HCT116 (cell line): Measurements from ENCODE around the gene DOP1B. TPM values are rescaled to one million over a fixed set of nuclear protein-coding genes. Genes with fewer than 3 reads are reported as not detected.

ENCODE experiments used
- ATAC-seq: fragments of 200-7000 bp; cut with Tn5 transposase; 2 replicates; pipeline ENCODE4 v1.9.1; 2020; ENCODE audit warnings: mild to moderate bottlenecking, moderate library complexity
- BruUV-seq: library from RNA; stranded (reverse); fragments of 400-500 nt; replicated peaks from 2 replicates; lab custom pipeline; 2021; lab: Mats Ljungman, UMichigan
- CTCF ChIA-PET: fragments of 300-600 bp; sonication (Branson Sonifier 250); formaldehyde crosslinking; loops from one replicate; lab custom pipeline; 2021; ENCODE audit warnings: antibody characterized with exemption; lab: Charles Lee
- POLR2A ChIA-PET: fragments of 300-600, 350-600 bp; sonication (Branson Sonifier 250); formaldehyde crosslinking; loops from one replicate; lab custom pipeline; 2021; ENCODE audit warnings: antibody characterized with exemption; lab: Charles Lee
- RAD21 ChIA-PET, 2 experiments: fragments of 300-600 bp; sonication (Branson Sonifier 250); formaldehyde crosslinking; loops; one replicate each; lab custom pipeline; 2023; ENCODE audit warnings: low total read pairs in 2 of 2; ENCODE audit not compliant: uncharacterized antibody in 2 of 2, unreplicated experiment in 2 of 2, low non-redundant PET in 1 of 2; lab: Charles Lee
- DNase-seq: peaks from one replicate; pipeline ENCODE4 v3.0.0-alpha.2; 2010; ENCODE audit warnings: low read depth, low spot score
- H2AFZ ChIP-seq: fragments of 200-600 bp; shearing (Covaris generic), sonication (generic); 2 replicates; pipeline ENCODE4 v1.6.1; 2017; ENCODE audit warnings: low read depth, mixed run types, mixed read lengths, antibody characterized with exemption, low read length; ENCODE audit not compliant: poor library complexity, severe bottlenecking
- H3K27ac ChIP-seq: 2 replicates; pipeline ENCODE4 v1.5.1; 2012; ENCODE audit warnings: low read depth, low read length
- H3K27me3 ChIP-seq: fragments of 200-600 bp; sonication (generic); 2 replicates; pipeline ENCODE4 v1.6.1; 2016; ENCODE audit warnings: mixed run types, low read length, mixed read lengths; ENCODE audit not compliant: insufficient read depth
- H3K36me3 ChIP-seq, 2 experiments: fragments of 200-500 bp in 1 of 2; fragments of 200-600 bp in 1 of 2; sonication (Bioruptor generic) in 1 of 2; sonication (generic) in 1 of 2; 2 replicates each; pipeline versions ENCODE4 v1.5.1 to v1.6.1; 2014 to 2016; ENCODE audit warnings: low read length in 2 of 2, inconsistent platforms in 1 of 2, mixed read lengths in 1 of 2, mixed run types in 1 of 2; ENCODE audit not compliant: insufficient read depth in 2 of 2, control insufficient read depth in 1 of 2
- H3K4me1 ChIP-seq, 2 experiments: fragments of 200-600 bp in 1 of 2; sonication (generic) in 1 of 2; 2 replicates each; pipeline versions ENCODE4 v1.5.1 to v1.6.1; 2012 to 2017; ENCODE audit warnings: low read length in 2 of 2, inconsistent platforms in 1 of 2, mild to moderate bottlenecking in 1 of 2, mixed read lengths in 1 of 2, mixed run types in 1 of 2, moderate library complexity in 1 of 2; ENCODE audit not compliant: insufficient read depth in 2 of 2, control insufficient read depth in 1 of 2
- H3K4me2 ChIP-seq: fragments of 200-600 bp; sonication (generic); 2 replicates; pipeline ENCODE4 v1.6.1; 2017; ENCODE audit warnings: mixed run types, low read length, mixed read lengths
- H3K4me3 ChIP-seq, 2 experiments: fragments of 200-600 bp in 1 of 2; sonication (generic) in 1 of 2; replicated peaks in 1 of 2; 2 replicates each; pipeline ENCODE4 v1.5.1; 2011 to 2016; ENCODE audit warnings: low read length in 2 of 2, control low read depth in 1 of 2, low read depth in 1 of 2, mild to moderate bottlenecking in 1 of 2, mixed read lengths in 1 of 2, mixed run types in 1 of 2
- H3K79me2 ChIP-seq: fragments of 200-600 bp; sonication (generic); 2 replicates; pipeline ENCODE4 v1.6.1; 2017; ENCODE audit warnings: mild to moderate bottlenecking, mixed run types, low read length, moderate library complexity, mixed read lengths; ENCODE audit not compliant: insufficient read depth
- H3K9ac ChIP-seq: fragments of 200-600 bp; sonication (generic); 2 replicates; pipeline ENCODE4 v1.6.1; 2016; ENCODE audit warnings: low read length, mixed read lengths
- H3K9me2 ChIP-seq: fragments of 200-600 bp; sonication (generic), shearing (Covaris generic); 2 replicates; pipeline ENCODE4 v1.6.1; 2017; ENCODE audit warnings: mixed run types, mild to moderate bottlenecking, moderate library complexity; ENCODE audit not compliant: insufficient read depth
- H3K9me3 ChIP-seq, 2 experiments: fragments of 200-500 bp in 1 of 2; fragments of 200-600 bp in 1 of 2; sonication (Bioruptor generic) in 1 of 2; sonication (generic) in 1 of 2; 2 replicates each; pipeline ENCODE4 v1.6.1; 2014 to 2017; ENCODE audit warnings: low read length in 2 of 2, mixed read lengths in 2 of 2, inconsistent platforms in 1 of 2, low read depth in 1 of 2, mild to moderate bottlenecking in 1 of 2, mixed run types in 1 of 2, moderate library complexity in 1 of 2; ENCODE audit not compliant: control insufficient read depth in 1 of 2, insufficient read depth in 1 of 2
- H4K20me1 ChIP-seq: fragments of 200-600 bp; sonication (generic), shearing (Covaris generic); 2 replicates; pipeline ENCODE4 v1.6.1; 2017; ENCODE audit warnings: mixed run types, mild to moderate bottlenecking, moderate library complexity; ENCODE audit not compliant: insufficient read depth
- CBX3 ChIP-seq: IDR thresholded peaks from 2 replicates; pipeline ENCODE4 v1.6.1; 2012; ENCODE audit warnings: low read depth
- CEBPB ChIP-seq: IDR thresholded peaks from 2 replicates; pipeline ENCODE4 v1.6.1; 2012; ENCODE audit warnings: low read depth
- EGR1 ChIP-seq: IDR thresholded peaks from 2 replicates; pipeline ENCODE4 v1.6.1; 2012; ENCODE audit warnings: low read depth
- POLR2AphosphoS5 ChIP-seq: IDR thresholded peaks from 2 replicates; pipeline ENCODE4 v1.6.1; 2011; ENCODE audit warnings: mild to moderate bottlenecking, low read depth, low read length, moderate library complexity
- SP1 ChIP-seq: IDR thresholded peaks from 2 replicates; pipeline ENCODE4 v1.6.1; 2012; ENCODE audit warnings: low read depth
- SRF ChIP-seq: IDR thresholded peaks from 2 replicates; pipeline ENCODE4 v1.6.1; 2012; ENCODE audit warnings: low read depth
- TCF7L2 ChIP-seq: IDR thresholded peaks from 2 replicates; pipeline ENCODE4 v1.7.0; 2011; ENCODE audit warnings: borderline replicate concordance, inconsistent platforms; ENCODE audit not compliant: insufficient read depth, insufficient read length; ENCODE audit errors: extremely low read depth
- YY1 ChIP-seq: IDR thresholded peaks from 2 replicates; pipeline ENCODE4 v1.6.1; 2011; ENCODE audit warnings: low read length, low read depth, moderate library complexity, mild to moderate bottlenecking; ENCODE audit not compliant: insufficient replicate concordance; ENCODE audit errors: extremely low read depth
- ZFX ChIP-seq: fragments of 450-650 bp; IDR thresholded peaks from 2 replicates; pipeline ENCODE4 v1.6.1; 2017
- intact Hi-C: fragments of 100-400 bp; cut with micrococcal nuclease; formaldehyde crosslinking; loops from 2 replicates; pipeline ENCODE4 v1.10.0; 2022
- total RNA-seq: library from RNA; stranded (reverse); gene quantifications from one replicate; pipeline ENCODE4 v1.2.1, GENCODE V29; 2021; ENCODE audit not compliant: unreplicated experiment
- TF ChIP-seq, protein P1 (sequence below), 3 experiments: fragments of 200-600 bp in 1 of 3; sonication (generic) in 1 of 3; IDR thresholded peaks in 2 of 3; conservative IDR thresholded peaks in 1 of 3; 2 replicates each; pipeline ENCODE4 v1.5.1; 2012 to 2017; ENCODE audit warnings: low read depth in 2 of 3, low read length in 2 of 3, antibody characterized with exemption in 1 of 3, borderline replicate concordance in 1 of 3, control low read depth in 1 of 3, mild to moderate bottlenecking in 1 of 3, mixed read lengths in 1 of 3, mixed run types in 1 of 3, moderate library complexity in 1 of 3; ENCODE audit not compliant: insufficient read depth in 1 of 3
- TF ChIP-seq, protein P2 (sequence below): IDR thresholded peaks from 2 replicates; pipeline ENCODE4 v1.6.1; 2012; ENCODE audit warnings: low read depth

Gene DOP1B
- total RNA-seq, 1 experiment from 2014 or later = 15.4 TPM

- POLR2A ChIA-PET = no interaction called here
- CTCF ChIA-PET = no interaction called here
These were observed 27.9 kb downstream of the DOP1B start for GRCh38 chr21:36184545-36184944.

GRCh38 chr21:36185523-36185922 lies 28.9 kb downstream of the DOP1B start:
- no peak for DNase-seq
- H3K27ac ChIP-seq = no peak overlapping the region
- no peak overlapping the region for H3K4me3 ChIP-seq
- no peaks in the 10 kb centered on the region for H3K27me3 ChIP-seq
- no TSS peak for BruUV-seq
- H3K4me2 ChIP-seq = no peak overlapping the region
- no peaks in the 10 kb centered on the region for H3K9me3 ChIP-seq
- ChIA-PET CTCF (no interaction called here), RAD21 (no interaction called here), POLR2A (no interaction called here)
- no peaks in the 10 kb centered on the region for H3K9me2 ChIP-seq
- intact Hi-C loops = no loop called here
- H4K20me1 ChIP-seq = no peaks in the 10 kb centered on the region
- H3K9ac ChIP-seq = no peak overlapping the region
- no peak for ATAC-seq
- H3K4me1 ChIP-seq = peaks cover 11 to 16% of the 10 kb centered on the region in 2 experiments; a peak in 2 of 4 replicates
- H3K36me3 ChIP-seq = no peaks in the 10 kb centered on the region
- no peak overlapping the region for H2AFZ ChIP-seq
- TF ChIP-seq YY1 (no peak), SRF (no peak), CBX3 (no peak), SP1 (no peak), POLR2AphosphoS5 (no peak), CEBPB (no peak), ZFX (no peak), EGR1 (no peak), TCF7L2 (no peak)
- TF ChIP-seq, protein P1, sequence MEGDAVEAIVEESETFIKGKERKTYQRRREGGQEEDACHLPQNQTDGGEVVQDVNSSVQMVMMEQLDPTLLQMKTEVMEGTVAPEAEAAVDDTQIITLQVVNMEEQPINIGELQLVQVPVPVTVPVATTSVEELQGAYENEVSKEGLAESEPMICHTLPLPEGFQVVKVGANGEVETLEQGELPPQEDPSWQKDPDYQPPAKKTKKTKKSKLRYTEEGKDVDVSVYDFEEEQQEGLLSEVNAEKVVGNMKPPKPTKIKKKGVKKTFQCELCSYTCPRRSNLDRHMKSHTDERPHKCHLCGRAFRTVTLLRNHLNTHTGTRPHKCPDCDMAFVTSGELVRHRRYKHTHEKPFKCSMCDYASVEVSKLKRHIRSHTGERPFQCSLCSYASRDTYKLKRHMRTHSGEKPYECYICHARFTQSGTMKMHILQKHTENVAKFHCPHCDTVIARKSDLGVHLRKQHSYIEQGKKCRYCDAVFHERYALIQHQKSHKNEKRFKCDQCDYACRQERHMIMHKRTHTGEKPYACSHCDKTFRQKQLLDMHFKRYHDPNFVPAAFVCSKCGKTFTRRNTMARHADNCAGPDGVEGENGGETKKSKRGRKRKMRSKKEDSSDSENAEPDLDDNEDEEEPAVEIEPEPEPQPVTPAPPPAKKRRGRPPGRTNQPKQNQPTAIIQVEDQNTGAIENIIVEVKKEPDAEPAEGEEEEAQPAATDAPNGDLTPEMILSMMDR (IDR thresholded peaks at IDR 0.05 in 2 of 3, conservative IDR thresholded peaks at IDR 0.05 in 1 of 3; ENCODE audit: borderline replicate concordance in 1 of 3, insufficient read depth in 1 of 3, low read depth in 2 of 3, low read length in 2 of 3) = no peak
- no peaks in the 10 kb centered on the region for H3K79me2 ChIP-seq

More at GRCh38 chr21:36184545-36184944, 27.9 kb downstream of the DOP1B start:
- Histone ChIP-seq H3K27ac (no peak overlapping the region), H3K36me3 (no peaks in the 10 kb centered on the region), H4K20me1 (no peaks in the 10 kb centered on the region), H3K4me3 (no peak overlapping the region), H3K4me1 (peaks cover 11 to 16% of the 10 kb centered on the region in 2 experiments; a peak in 2 of 4 replicates), H3K4me2 (no peak overlapping the region), H3K9ac (no peak overlapping the region), H3K9me3 (no peaks in the 10 kb centered on the region), H2AFZ (no peak overlapping the region), H3K9me2 (no peaks in the 10 kb centered on the region), H3K27me3 (no peaks in the 10 kb centered on the region), H3K79me2 (no peaks in the 10 kb centered on the region)
- TF ChIP-seq, protein P2, sequence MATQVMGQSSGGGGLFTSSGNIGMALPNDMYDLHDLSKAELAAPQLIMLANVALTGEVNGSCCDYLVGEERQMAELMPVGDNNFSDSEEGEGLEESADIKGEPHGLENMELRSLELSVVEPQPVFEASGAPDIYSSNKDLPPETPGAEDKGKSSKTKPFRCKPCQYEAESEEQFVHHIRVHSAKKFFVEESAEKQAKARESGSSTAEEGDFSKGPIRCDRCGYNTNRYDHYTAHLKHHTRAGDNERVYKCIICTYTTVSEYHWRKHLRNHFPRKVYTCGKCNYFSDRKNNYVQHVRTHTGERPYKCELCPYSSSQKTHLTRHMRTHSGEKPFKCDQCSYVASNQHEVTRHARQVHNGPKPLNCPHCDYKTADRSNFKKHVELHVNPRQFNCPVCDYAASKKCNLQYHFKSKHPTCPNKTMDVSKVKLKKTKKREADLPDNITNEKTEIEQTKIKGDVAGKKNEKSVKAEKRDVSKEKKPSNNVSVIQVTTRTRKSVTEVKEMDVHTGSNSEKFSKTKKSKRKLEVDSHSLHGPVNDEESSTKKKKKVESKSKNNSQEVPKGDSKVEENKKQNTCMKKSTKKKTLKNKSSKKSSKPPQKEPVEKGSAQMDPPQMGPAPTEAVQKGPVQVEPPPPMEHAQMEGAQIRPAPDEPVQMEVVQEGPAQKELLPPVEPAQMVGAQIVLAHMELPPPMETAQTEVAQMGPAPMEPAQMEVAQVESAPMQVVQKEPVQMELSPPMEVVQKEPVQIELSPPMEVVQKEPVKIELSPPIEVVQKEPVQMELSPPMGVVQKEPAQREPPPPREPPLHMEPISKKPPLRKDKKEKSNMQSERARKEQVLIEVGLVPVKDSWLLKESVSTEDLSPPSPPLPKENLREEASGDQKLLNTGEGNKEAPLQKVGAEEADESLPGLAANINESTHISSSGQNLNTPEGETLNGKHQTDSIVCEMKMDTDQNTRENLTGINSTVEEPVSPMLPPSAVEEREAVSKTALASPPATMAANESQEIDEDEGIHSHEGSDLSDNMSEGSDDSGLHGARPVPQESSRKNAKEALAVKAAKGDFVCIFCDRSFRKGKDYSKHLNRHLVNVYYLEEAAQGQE = no peak
- intact Hi-C loops = no loop called here
- no TSS peak for BruUV-seq
- RAD21 ChIA-PET = no interaction called here
- ATAC-seq (no peak), DNase-seq (no peak)
